GM23338 (cell line): Measurements from ENCODE around the gene SELPLG. TPM values are rescaled to one million over a fixed set of nuclear protein-coding genes. Genes with fewer than 3 reads are reported as not detected.

Source experiments
- ATAC-seq: fragments of 200-7000 bp; cut with Tn5 transposase; 3 replicates; pipeline ENCODE4 v1.9.1; 2020
- DNase-seq: peaks from one replicate; pipeline ENCODE4 v3.0.0-alpha.2; 2015; ENCODE audit warnings: low spot score
- H2AFZ ChIP-seq: fragments of 200-600 bp; sonication (generic); 2 replicates; pipeline ENCODE4 v1.8.0; 2016; ENCODE audit warnings: antibody characterized with exemption, mild to moderate bottlenecking, moderate library complexity
- H3F3A ChIP-seq: fragments of 200-600 bp; sonication (generic); replicated peaks from 2 replicates; pipeline ENCODE4 v1.8.0; 2017; ENCODE audit warnings: antibody characterized with exemption, mixed run types, low read depth
- H3K27ac ChIP-seq: fragments of 200-600 bp; sonication (generic); 2 replicates; pipeline ENCODE4 v1.6.1; 2016; ENCODE audit warnings: low read depth
- H3K27me3 ChIP-seq: fragments of 200-600 bp; sonication (generic); 2 replicates; pipeline ENCODE4 v1.8.0; 2016; ENCODE audit warnings: mild to moderate bottlenecking, mixed run types, moderate library complexity; ENCODE audit not compliant: insufficient read depth
- H3K36me3 ChIP-seq: fragments of 200-600 bp; sonication (generic); 2 replicates; pipeline ENCODE4 v1.8.0; 2016; ENCODE audit warnings: mild to moderate bottlenecking; ENCODE audit not compliant: insufficient read depth
- H3K4me1 ChIP-seq: fragments of 200-600 bp; sonication (generic); 2 replicates; pipeline ENCODE4 v1.8.0; 2016; ENCODE audit warnings: mild to moderate bottlenecking, moderate library complexity; ENCODE audit not compliant: insufficient read depth
- H3K4me2 ChIP-seq: fragments of 200-600 bp; sonication (generic); 2 replicates; pipeline ENCODE4 v1.7.1; 2017; ENCODE audit warnings: mixed run types
- H3K4me3 ChIP-seq: fragments of 200-600 bp; sonication (generic); 2 replicates; pipeline ENCODE4 v1.6.1; 2016; ENCODE audit warnings: mixed run types
- H3K79me2 ChIP-seq: fragments of 200-600 bp; sonication (generic); replicated peaks from 2 replicates; pipeline ENCODE4 v1.8.0; 2017; ENCODE audit warnings: mild to moderate bottlenecking; ENCODE audit not compliant: insufficient read depth
- H3K9me2 ChIP-seq: fragments of 200-600 bp; sonication (generic); 2 replicates; pipeline ENCODE4 v1.8.0; 2017; ENCODE audit not compliant: insufficient read depth
- H4K20me1 ChIP-seq: fragments of 200-600 bp; sonication (generic); replicated peaks from 2 replicates; pipeline ENCODE4 v1.8.0; 2017; ENCODE audit warnings: mild to moderate bottlenecking; ENCODE audit not compliant: insufficient read depth
- H3K27ac Mint-ChIP-seq: 2 replicates; pipeline ENCODE4 v1.8.0; 2020; ENCODE audit warnings: inconsistent platforms, mild to moderate bottlenecking, moderate library complexity, mixed read lengths
- H3K27me3 Mint-ChIP-seq: 3 replicates; pipeline ENCODE4 v1.8.0; 2022; ENCODE audit warnings: low read depth, mild to moderate bottlenecking, moderate library complexity, mixed read lengths, inconsistent platforms; ENCODE audit not compliant: insufficient read depth, poor library complexity
- H3K36me3 Mint-ChIP-seq: 3 replicates; pipeline ENCODE4 v1.8.0; 2021; ENCODE audit warnings: low read depth, mild to moderate bottlenecking, inconsistent platforms, moderate library complexity, mixed read lengths
- H3K4me1 Mint-ChIP-seq: 3 replicates; pipeline ENCODE4 v1.8.0; 2020; ENCODE audit warnings: mild to moderate bottlenecking, inconsistent platforms, mixed read lengths
- H3K4me3 Mint-ChIP-seq: 3 replicates; pipeline ENCODE4 v1.8.0; 2021; ENCODE audit warnings: moderate library complexity, mild to moderate bottlenecking, inconsistent platforms, mixed read lengths
- H3K9me3 Mint-ChIP-seq: 3 replicates; pipeline ENCODE4 v1.8.0; 2020; ENCODE audit warnings: moderate library complexity, mild to moderate bottlenecking, inconsistent platforms, mixed read lengths
- CREB1 ChIP-seq: fragments of 250-450 bp; sonication (Bioruptor Pico); IDR thresholded peaks from 2 replicates; pipeline ENCODE4 v1.5.0; 2020; ENCODE audit warnings: low read depth, mild to moderate bottlenecking, moderate library complexity
- EZH2 ChIP-seq: fragments of 200-600 bp; sonication (generic); IDR thresholded peaks from one replicate; pipeline ENCODE4 v1.8.0; 2017; ENCODE audit warnings: antibody characterized with exemption, mild to moderate bottlenecking, low read depth; ENCODE audit not compliant: unreplicated experiment
- NANOG ChIP-seq: IDR thresholded peaks from 2 replicates; pipeline ENCODE4 v1.6.1; 2016; ENCODE audit warnings: antibody characterized with exemption, borderline replicate concordance
- ZNF462 ChIP-seq: fragments of 250-450 bp; sonication (Bioruptor Pico); IDR thresholded peaks from 2 replicates; pipeline ENCODE4 v1.5.0; 2020; ENCODE audit warnings: mild to moderate bottlenecking, moderate library complexity
- polyA plus RNA-seq: library from polyadenylated mRNA; unstranded; fragments of >200 nt; fragmentation: Nextera tagmentation; extraction: Ambion mirVana; gene quantifications from 2 replicates; pipeline ENCODE4 v1.2.1, GENCODE V29; 2016
- total RNA-seq: library from RNA; depleted of rRNA; stranded (reverse); fragments of >200 nt; shearing (Covaris generic); gene quantifications from 2 replicates; pipeline ENCODE4 v1.2.3, GENCODE V29; 2014

Gene SELPLG
- total and polyA plus RNA-seq, 2 experiments from 2014 or later: 0.16 to 0.56 TPM

- no peak for TF ChIP-seq ZNF462 (CRISPR knock-in tag)
These were observed 20.2 kb upstream of the SELPLG start (continued) for GRCh38 chr12:108653922-108654321.

GRCh38 chr12:108653082-108653516 lies 19.4 kb upstream of the SELPLG start:
- H3K27ac ChIP-seq: peak overlapping the region; percentile 7; the same call in 1 of the 2 replicates
- Mint-ChIP-seq H3K27me3 (peaks cover 8% of the 10 kb centered on the region), H3K4me3 (0 out of 3 replicates have a peak overlapping the region, but pooled peaks have one; percentile 5), H3K36me3 (peaks cover 57% of the 10 kb centered on the region), H3K4me1 (peaks cover 23% of the 10 kb centered on the region), H3K9me3 (peaks cover 8% of the 10 kb centered on the region; the same call in 2 of the 3 replicates), H3K27ac (peak overlapping the region; percentile 33)
- H3K36me3 ChIP-seq: peaks cover 12% of the 10 kb centered on the region
- H3K4me3 ChIP-seq: peak overlapping the region; percentile 1; the same call in 1 of the 2 replicates
- no peaks in the 10 kb centered on the region for H3K27me3 ChIP-seq
- no peaks in the 10 kb centered on the region for H4K20me1 ChIP-seq
- peak; percentile 47 for ATAC-seq
- no peak for DNase-seq
- H3K4me2 ChIP-seq: peak overlapping the region; percentile 52
- no peaks in the 10 kb centered on the region for H3K79me2 ChIP-seq
- H3K9me2 ChIP-seq: no peaks in the 10 kb centered on the region
- TF ChIP-seq NANOG (peak; percentile 52; the same call in 1 of the 2 replicates), CREB1 (CRISPR knock-in tag) (no peak)
- peaks cover 26% of the 10 kb centered on the region for H3K4me1 ChIP-seq
- H3F3A ChIP-seq: no peaks in the 10 kb centered on the region
- no peak overlapping the region for H2AFZ ChIP-seq

- H4K20me1 ChIP-seq: no peaks in the 10 kb centered on the region
- no peaks in the 10 kb centered on the region for H3K79me2 ChIP-seq
- peaks cover 6% of the 10 kb centered on the region for H3K27me3 Mint-ChIP-seq
- H2AFZ ChIP-seq: no peak overlapping the region
- H3K27ac ChIP-seq: no peak overlapping the region
- TF ChIP-seq EZH2: no peak
- peaks cover 15% of the 10 kb centered on the region; the same call in 1 of the 2 replicates for H3K36me3 ChIP-seq
- H3K9me3 Mint-ChIP-seq: no peaks in the 10 kb centered on the region
- no peak overlapping the region for H3K4me3 ChIP-seq
- no peak overlapping the region for H3K4me2 ChIP-seq
- H3K9me2 ChIP-seq: no peaks in the 10 kb centered on the region
- no peak overlapping the region for H3K27ac Mint-ChIP-seq
- peaks cover 31% of the 10 kb centered on the region for H3K4me1 Mint-ChIP-seq
- no peak for DNase-seq
- H3K4me3 Mint-ChIP-seq: no peak overlapping the region
- no peaks in the 10 kb centered on the region for H3F3A ChIP-seq
- peaks cover 44% of the 10 kb centered on the region for H3K36me3 Mint-ChIP-seq
- H3K27me3 ChIP-seq: no peaks in the 10 kb centered on the region
- H3K4me1 ChIP-seq: peaks cover 26% of the 10 kb centered on the region
- ATAC-seq: no peak
These were observed 16.4 kb upstream of the SELPLG start for GRCh38 chr12:108650083-108650482.
